MM.1S (cell line): ENCODE results near the gene BFSP1.

ENCODE experiments used
- DNase-seq: peaks from one replicate; pipeline ENCODE4 v3.0.0-alpha.2; 2015
- H2AFZ ChIP-seq: fragments of 300-600 bp; sonication (generic); 2 replicates; pipeline ENCODE4 v1.6.0; 2016; ENCODE audit warnings: antibody characterized with exemption, low read length
- H3F3A ChIP-seq: fragments of 300-600 bp; sonication (generic); 2 replicates; pipeline ENCODE4 v1.6.1; 2016; ENCODE audit warnings: mild to moderate bottlenecking, antibody characterized with exemption, low read length, moderate library complexity, mixed read lengths; ENCODE audit not compliant: insufficient read depth
- H3K27ac ChIP-seq: fragments of 300-600 bp; sonication (generic); 2 replicates; pipeline ENCODE4 v1.5.1; 2016; ENCODE audit warnings: mild to moderate bottlenecking, low read length
- H3K27me3 ChIP-seq: fragments of 300-600 bp; sonication (generic); replicated peaks from 2 replicates; pipeline ENCODE4 v1.6.0; 2016; ENCODE audit warnings: low read length; ENCODE audit not compliant: insufficient read depth
- H3K36me3 ChIP-seq: fragments of 300-600 bp; sonication (generic); replicated peaks from 2 replicates; pipeline ENCODE4 v1.6.1; 2016; ENCODE audit warnings: mild to moderate bottlenecking, low read length, mixed read lengths; ENCODE audit not compliant: insufficient read depth
- H3K4me1 ChIP-seq: fragments of 300-600 bp; sonication (generic); 2 replicates; pipeline ENCODE4 v1.6.1; 2016; ENCODE audit warnings: low read length, mixed read lengths
- H3K4me2 ChIP-seq: fragments of 300-600 bp; sonication (generic); 2 replicates; pipeline ENCODE4 v1.6.0; 2016; ENCODE audit warnings: low read depth, low read length
- H3K4me3 ChIP-seq: fragments of 300-600 bp; sonication (generic); 2 replicates; pipeline ENCODE4 v1.5.1; 2016; ENCODE audit warnings: low read length, mixed read lengths
- H3K79me2 ChIP-seq: fragments of 300-600 bp; sonication (generic); 2 replicates; pipeline ENCODE4 v1.6.1; 2016; ENCODE audit warnings: mixed run types, low read length, mixed read lengths
- H3K9ac ChIP-seq: fragments of 300-600 bp; sonication (generic); 2 replicates; pipeline ENCODE4 v1.6.1; 2016; ENCODE audit warnings: low read length, mixed read lengths
- H3K9me2 ChIP-seq: fragments of 300-600 bp; sonication (generic); replicated peaks from 2 replicates; pipeline ENCODE4 v1.6.1; 2016; ENCODE audit warnings: mild to moderate bottlenecking, low read length, mixed read lengths; ENCODE audit not compliant: insufficient read depth
- H3K9me3 ChIP-seq: fragments of 300-600 bp; sonication (generic); replicated peaks from 2 replicates; pipeline ENCODE4 v1.6.1; 2016; ENCODE audit warnings: mild to moderate bottlenecking, low read length, mixed read lengths; ENCODE audit not compliant: insufficient read depth
- H4K20me1 ChIP-seq: fragments of 300-600 bp; sonication (generic); 2 replicates; pipeline ENCODE4 v1.6.1; 2016; ENCODE audit warnings: mild to moderate bottlenecking, low read length, moderate library complexity, mixed read lengths; ENCODE audit not compliant: insufficient read depth
- EZH2 ChIP-seq: fragments of 300-600 bp; sonication (generic); optimal IDR thresholded peaks from 2 replicates; pipeline ENCODE3; 2017; ENCODE audit warnings: low read depth, mild to moderate bottlenecking, antibody characterized with exemption, low read length, mixed read lengths
- EZH2phosphoT487 ChIP-seq: fragments of 300-600 bp; sonication (generic); IDR thresholded peaks from 2 replicates; pipeline ENCODE4 v1.6.1; 2018; ENCODE audit warnings: antibody characterized with exemption, low read length
- TF ChIP-seq, protein P1 (sequence below): fragments of 300-600 bp; sonication (generic); IDR thresholded peaks from 2 replicates; pipeline ENCODE4 v1.5.1; 2016; ENCODE audit warnings: antibody characterized with exemption, low read length, mixed read lengths

Gene BFSP1

DNA sequence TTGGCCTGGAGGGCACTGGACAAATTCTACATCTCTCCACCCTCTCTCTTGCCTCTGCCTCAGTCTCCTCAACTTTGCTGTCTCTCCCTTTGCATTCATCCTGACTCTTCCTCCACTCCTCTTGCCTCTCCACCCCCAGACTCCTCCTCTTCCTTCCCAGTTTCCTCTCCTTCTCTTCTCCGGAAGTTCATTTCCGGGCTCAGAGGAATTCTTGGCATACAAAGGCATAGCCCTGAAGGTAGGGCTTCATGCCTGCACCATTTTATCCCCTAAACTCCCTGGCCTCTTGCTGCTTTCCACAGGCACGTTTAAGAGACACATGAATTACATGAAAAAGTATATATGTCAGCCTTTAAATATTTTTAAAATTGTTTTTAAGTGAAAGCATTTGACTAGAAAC is 10.6 kb downstream of the BFSP1 start:
- H3K9ac ChIP-seq, result no peak overlapping the region
- no peaks in the 10 kb centered on the region for H4K20me1 ChIP-seq
- H3K27me3 ChIP-seq, result no peaks in the 10 kb centered on the region
- no peaks in the 10 kb centered on the region for H3K4me1 ChIP-seq
- TF ChIP-seq EZH2 (no peak), EZH2phosphoT487 (no peak)
- TF ChIP-seq, protein P1, sequence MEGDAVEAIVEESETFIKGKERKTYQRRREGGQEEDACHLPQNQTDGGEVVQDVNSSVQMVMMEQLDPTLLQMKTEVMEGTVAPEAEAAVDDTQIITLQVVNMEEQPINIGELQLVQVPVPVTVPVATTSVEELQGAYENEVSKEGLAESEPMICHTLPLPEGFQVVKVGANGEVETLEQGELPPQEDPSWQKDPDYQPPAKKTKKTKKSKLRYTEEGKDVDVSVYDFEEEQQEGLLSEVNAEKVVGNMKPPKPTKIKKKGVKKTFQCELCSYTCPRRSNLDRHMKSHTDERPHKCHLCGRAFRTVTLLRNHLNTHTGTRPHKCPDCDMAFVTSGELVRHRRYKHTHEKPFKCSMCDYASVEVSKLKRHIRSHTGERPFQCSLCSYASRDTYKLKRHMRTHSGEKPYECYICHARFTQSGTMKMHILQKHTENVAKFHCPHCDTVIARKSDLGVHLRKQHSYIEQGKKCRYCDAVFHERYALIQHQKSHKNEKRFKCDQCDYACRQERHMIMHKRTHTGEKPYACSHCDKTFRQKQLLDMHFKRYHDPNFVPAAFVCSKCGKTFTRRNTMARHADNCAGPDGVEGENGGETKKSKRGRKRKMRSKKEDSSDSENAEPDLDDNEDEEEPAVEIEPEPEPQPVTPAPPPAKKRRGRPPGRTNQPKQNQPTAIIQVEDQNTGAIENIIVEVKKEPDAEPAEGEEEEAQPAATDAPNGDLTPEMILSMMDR, result no peak
- no peaks in the 10 kb centered on the region for H3K79me2 ChIP-seq
- H2AFZ ChIP-seq, result no peak overlapping the region
- no peak overlapping the region for H3K27ac ChIP-seq
- no peaks in the 10 kb centered on the region for H3F3A ChIP-seq
- no peaks in the 10 kb centered on the region for H3K9me3 ChIP-seq
- H3K4me3 ChIP-seq, result no peak overlapping the region
- DNase-seq, result no peak
- H3K36me3 ChIP-seq, result no peaks in the 10 kb centered on the region
- no peaks in the 10 kb centered on the region for H3K9me2 ChIP-seq
- no peak overlapping the region for H3K4me2 ChIP-seq

DNA sequence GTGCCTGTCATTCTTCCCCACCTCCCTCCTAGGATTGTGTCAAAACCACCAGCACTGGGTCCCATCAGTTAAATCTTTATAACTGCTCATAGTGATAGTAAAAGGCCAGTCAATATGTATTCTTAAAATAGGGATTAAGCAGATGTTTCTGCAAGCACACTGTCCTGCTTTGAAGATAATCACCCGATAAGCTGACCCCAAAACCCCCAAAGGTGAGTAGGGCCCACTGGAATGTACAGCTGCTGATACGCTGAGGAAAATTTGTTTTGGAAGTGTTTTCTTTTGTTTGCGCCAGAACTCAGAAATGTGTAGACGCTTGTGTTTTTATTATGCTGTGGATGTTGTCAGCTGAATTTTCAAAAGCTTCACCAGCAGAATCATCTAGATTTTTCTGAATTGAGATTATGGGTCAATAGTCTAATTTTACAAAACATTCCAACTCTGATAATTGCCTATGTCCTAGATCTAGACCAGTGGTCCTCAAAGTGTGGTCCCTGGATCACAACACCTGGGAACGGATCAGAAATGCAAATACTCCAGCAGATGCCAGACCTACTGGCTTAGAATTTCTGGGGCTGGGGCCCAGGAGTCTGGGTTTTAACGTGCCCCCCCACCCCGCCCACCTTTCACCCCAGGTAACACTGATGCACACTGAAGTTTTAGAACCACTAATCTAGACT is 11.4 kb downstream of the BFSP1 start:
- Histone ChIP-seq H3K27ac (no peak overlapping the region), H3K36me3 (no peaks in the 10 kb centered on the region), H3K9ac (no peak overlapping the region), H3K4me3 (no peak overlapping the region), H3K79me2 (no peaks in the 10 kb centered on the region), H4K20me1 (no peaks in the 10 kb centered on the region), H3K9me2 (no peaks in the 10 kb centered on the region), H3K4me1 (no peaks in the 10 kb centered on the region), H3K27me3 (no peaks in the 10 kb centered on the region), H3F3A (no peaks in the 10 kb centered on the region), H3K9me3 (no peaks in the 10 kb centered on the region), H3K4me2 (no peak overlapping the region), H2AFZ (no peak overlapping the region)
- DNase-seq, result no peak
- TF ChIP-seq EZH2phosphoT487, result no peak
- no peak for TF ChIP-seq EZH2
- TF ChIP-seq, protein P1, result no peak

DNA sequence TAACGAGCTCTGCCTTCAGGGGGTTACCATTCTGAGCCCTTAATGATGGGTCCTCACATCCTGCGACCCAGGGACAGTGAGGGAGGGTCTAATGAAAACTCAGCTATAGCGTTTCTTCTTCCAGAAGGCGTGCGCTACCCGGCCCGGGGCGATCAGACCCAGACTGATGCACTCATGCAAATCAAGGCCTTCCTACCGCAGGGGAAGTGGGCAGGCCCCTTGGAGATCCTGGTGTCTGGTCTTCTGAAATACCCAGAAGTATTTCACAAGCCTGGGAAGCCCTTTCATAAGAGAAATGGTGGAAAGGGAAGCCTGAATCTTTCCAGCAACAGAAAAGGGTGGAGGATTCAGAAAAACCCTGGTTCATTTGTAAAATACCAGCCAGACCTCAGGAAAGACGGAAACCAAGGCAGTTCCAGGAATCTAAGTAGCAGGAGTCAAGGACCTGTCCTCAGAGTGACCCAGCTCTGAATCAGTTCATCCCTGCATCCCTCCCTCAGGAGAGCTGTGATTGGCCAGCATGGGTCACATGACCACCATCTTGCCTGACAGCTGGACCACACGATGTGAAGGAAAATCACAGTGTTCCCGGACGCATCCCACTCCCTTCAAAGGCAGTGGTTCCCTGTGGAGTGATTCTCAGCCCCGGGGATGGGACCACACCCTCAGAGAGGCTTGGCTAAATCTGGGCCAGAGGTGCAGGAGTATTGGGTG is 12.7 kb downstream of the BFSP1 start:
- no peaks in the 10 kb centered on the region for H3K4me1 ChIP-seq
- no peaks in the 10 kb centered on the region for H3K36me3 ChIP-seq
- DNase-seq, result no peak
- no peak overlapping the region for H3K4me2 ChIP-seq
- H3K27ac ChIP-seq, result no peak overlapping the region
- no peaks in the 10 kb centered on the region for H3K79me2 ChIP-seq
- no peaks in the 10 kb centered on the region for H3K9me3 ChIP-seq
- H4K20me1 ChIP-seq, result no peaks in the 10 kb centered on the region
- no peaks in the 10 kb centered on the region for H3K9me2 ChIP-seq
- TF ChIP-seq EZH2, result no peak
- H3K4me3 ChIP-seq, result no peak overlapping the region
- no peaks in the 10 kb centered on the region for H3K27me3 ChIP-seq
- no peak overlapping the region for H3K9ac ChIP-seq
- no peaks in the 10 kb centered on the region for H3F3A ChIP-seq
- no peak overlapping the region for H2AFZ ChIP-seq

DNA sequence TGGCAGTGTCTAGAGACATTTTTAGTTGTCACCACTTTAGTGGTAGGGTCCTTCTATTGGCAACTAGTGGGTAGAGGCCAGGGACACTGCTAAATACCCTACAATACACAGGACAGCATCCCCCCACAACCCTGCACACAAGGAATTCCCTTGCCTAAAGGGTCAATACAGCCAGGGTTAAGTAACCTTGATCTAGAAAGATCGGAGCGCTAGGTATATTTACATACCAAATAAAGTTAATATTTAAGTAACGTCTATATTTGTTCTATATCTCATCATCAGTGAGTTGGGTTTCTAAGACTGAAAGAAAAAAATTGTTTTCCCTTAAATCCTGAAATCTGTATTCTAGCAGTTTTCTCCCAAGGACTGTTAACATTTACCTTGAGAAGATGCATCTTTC is 16.1 kb downstream of the BFSP1 start:
- no peaks in the 10 kb centered on the region for H3K9me3 ChIP-seq
- no peak overlapping the region for H3K4me2 ChIP-seq
- H2AFZ ChIP-seq, result no peak overlapping the region
- H3K27ac ChIP-seq, result no peak overlapping the region
- H3K9me2 ChIP-seq, result no peaks in the 10 kb centered on the region
- no peaks in the 10 kb centered on the region for H3F3A ChIP-seq
- TF ChIP-seq, protein P1, result no peak
- TF ChIP-seq EZH2phosphoT487, result no peak
- no peak overlapping the region for H3K4me3 ChIP-seq
- H3K79me2 ChIP-seq, result no peaks in the 10 kb centered on the region
- H3K4me1 ChIP-seq, result 0 out of 2 replicates have a peak, but pooled peaks cover 7% of the 10 kb centered on the region
- DNase-seq, result no peak
- no peaks in the 10 kb centered on the region for H4K20me1 ChIP-seq
- H3K36me3 ChIP-seq, result no peaks in the 10 kb centered on the region
- H3K9ac ChIP-seq, result no peak overlapping the region
- no peaks in the 10 kb centered on the region for H3K27me3 ChIP-seq
